MCF 10A (cell line): Measurements from ENCODE around the gene SLC43A3. TPM values are rescaled to one million over a fixed set of nuclear protein-coding genes. Genes with fewer than 3 reads are reported as not detected.
A peak's percentile ranks its signal among the peaks of the same experiment; 100 is the strongest.
"Not testable (repeated sequence)": the region's sequence is repeated elsewhere in the genome, so short reads cannot be mapped to it uniquely, and the experiment has no call there.

ENCODE experiments used
- BruUV-seq: library from RNA; stranded (reverse); fragments of 400-500 nt; replicated peaks from 2 replicates; lab custom pipeline; 2021; lab: Mats Ljungman, UMichigan
- CTCF ChIA-PET: fragments of 300-600 bp; sonication (Branson Sonifier 250); formaldehyde crosslinking; extraction: SDS; loops from one replicate; lab custom pipeline; 2021; ENCODE audit warnings: antibody characterized with exemption, inconsistent platforms; lab: Yijun Ruan, JAX
- POLR2A ChIA-PET: fragments of 300-600, 350-650 bp; sonication (Branson Sonifier 250); formaldehyde crosslinking; extraction: SDS; loops from one replicate; lab custom pipeline; 2020; ENCODE audit warnings: antibody characterized with exemption, inconsistent platforms; lab: Yijun Ruan, JAX
- DNase-seq: peaks from one replicate; pipeline ENCODE4 v3.0.0-alpha.2; 2018; ENCODE audit not compliant: unreplicated experiment
- H3K27ac Mint-ChIP-seq: one replicate; pipeline ENCODE4 v1.8.0; 2022; ENCODE audit warnings: mild to moderate bottlenecking, low read depth, mixed read lengths; ENCODE audit not compliant: unreplicated experiment
- H3K27me3 Mint-ChIP-seq: one replicate; pipeline ENCODE4 v1.8.0; 2022; ENCODE audit warnings: mixed read lengths; ENCODE audit not compliant: insufficient read depth, unreplicated experiment
- H3K36me3 Mint-ChIP-seq: one replicate; pipeline ENCODE4 v1.8.0; 2022; ENCODE audit warnings: mild to moderate bottlenecking, moderate library complexity, mixed read lengths; ENCODE audit not compliant: insufficient read depth, unreplicated experiment
- H3K4me1 Mint-ChIP-seq: one replicate; pipeline ENCODE4 v1.8.0; 2022; ENCODE audit warnings: mixed read lengths; ENCODE audit not compliant: insufficient read depth, unreplicated experiment
- H3K4me3 Mint-ChIP-seq: one replicate; pipeline ENCODE4 v1.8.0; 2022; ENCODE audit warnings: mild to moderate bottlenecking, moderate library complexity, mixed read lengths; ENCODE audit not compliant: unreplicated experiment
- H3K9me3 Mint-ChIP-seq: one replicate; pipeline ENCODE4 v1.8.0; 2022; ENCODE audit warnings: mixed read lengths; ENCODE audit not compliant: unreplicated experiment
- intact Hi-C: fragments of 100-400 bp; cut with micrococcal nuclease; formaldehyde crosslinking; loops from 2 replicates; pipeline ENCODE4 v1.14.1; 2022
- total RNA-seq: library from RNA; stranded (reverse); gene quantifications from 2 replicates; pipeline ENCODE4 v1.2.3, GENCODE V29; 2022
- TF ChIP-seq, protein P1 (sequence below): fragments of 200-600 bp; IDR thresholded peaks from one replicate; pipeline ENCODE4 v1.8.0; 2022; ENCODE audit warnings: antibody characterized with exemption, mild to moderate bottlenecking; ENCODE audit not compliant: unreplicated experiment

Gene SLC43A3
- total RNA-seq, 1 experiment from 2014 or later: 112 TPM

DNA sequence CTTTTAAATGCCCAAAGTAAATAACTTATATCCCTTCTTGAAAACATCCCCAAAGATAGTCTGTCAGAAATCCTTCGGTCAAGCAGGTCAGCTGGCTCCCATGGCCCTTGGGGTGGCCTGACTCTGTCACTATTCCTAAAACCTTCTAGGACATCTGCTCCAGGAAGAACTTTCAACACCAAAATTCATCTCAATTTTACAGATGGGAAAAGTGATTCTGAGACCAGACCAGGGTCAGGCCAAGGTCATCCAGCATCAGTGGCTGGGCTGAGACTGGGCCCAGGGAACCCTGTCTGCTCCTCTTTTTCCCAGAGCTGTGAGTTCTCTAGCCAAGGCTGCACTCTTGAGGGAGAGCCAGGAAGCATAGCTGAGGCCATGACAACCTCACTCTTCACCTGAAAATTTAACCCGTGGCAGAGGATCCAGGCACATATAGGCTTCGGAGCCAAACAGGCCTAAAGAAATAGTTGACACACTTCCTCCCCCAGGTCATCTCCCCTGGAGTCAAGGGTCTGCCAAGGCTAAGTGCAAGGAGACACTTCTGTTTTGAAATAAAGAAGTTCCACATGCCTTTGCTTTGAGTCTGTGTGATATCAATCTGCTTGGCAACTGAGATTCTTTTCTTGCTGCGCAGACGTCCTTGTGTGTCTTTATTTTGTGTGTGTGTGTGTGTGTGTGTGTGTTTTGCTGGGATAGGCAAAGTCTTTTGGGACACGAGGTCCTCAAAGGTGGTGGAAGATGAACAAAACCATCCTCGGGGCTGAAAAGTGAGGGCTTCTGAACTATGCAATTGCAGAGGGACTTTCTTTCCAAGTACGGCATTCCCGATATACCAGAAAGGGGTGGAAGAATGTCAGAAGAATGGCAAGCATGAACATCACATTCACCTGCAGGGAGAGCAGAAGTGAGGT, 19.7 kb downstream of the SLC43A3 start:
- intact Hi-C loops: no loop called here
- Mint-ChIP-seq H3K27me3 (no peaks in the 10 kb centered on the region), H3K36me3 (peaks cover 66% of the 10 kb centered on the region), H3K27ac (no peak overlapping the region), H3K4me1 (peaks cover 12% of the 10 kb centered on the region), H3K9me3 (no peaks in the 10 kb centered on the region), H3K4me3 (no peak overlapping the region)
- DNase-seq: no peak
- TF ChIP-seq, protein P1, sequence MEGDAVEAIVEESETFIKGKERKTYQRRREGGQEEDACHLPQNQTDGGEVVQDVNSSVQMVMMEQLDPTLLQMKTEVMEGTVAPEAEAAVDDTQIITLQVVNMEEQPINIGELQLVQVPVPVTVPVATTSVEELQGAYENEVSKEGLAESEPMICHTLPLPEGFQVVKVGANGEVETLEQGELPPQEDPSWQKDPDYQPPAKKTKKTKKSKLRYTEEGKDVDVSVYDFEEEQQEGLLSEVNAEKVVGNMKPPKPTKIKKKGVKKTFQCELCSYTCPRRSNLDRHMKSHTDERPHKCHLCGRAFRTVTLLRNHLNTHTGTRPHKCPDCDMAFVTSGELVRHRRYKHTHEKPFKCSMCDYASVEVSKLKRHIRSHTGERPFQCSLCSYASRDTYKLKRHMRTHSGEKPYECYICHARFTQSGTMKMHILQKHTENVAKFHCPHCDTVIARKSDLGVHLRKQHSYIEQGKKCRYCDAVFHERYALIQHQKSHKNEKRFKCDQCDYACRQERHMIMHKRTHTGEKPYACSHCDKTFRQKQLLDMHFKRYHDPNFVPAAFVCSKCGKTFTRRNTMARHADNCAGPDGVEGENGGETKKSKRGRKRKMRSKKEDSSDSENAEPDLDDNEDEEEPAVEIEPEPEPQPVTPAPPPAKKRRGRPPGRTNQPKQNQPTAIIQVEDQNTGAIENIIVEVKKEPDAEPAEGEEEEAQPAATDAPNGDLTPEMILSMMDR: no peak
- BruUV-seq: TSS peak; percentile 86
- ChIA-PET CTCF (no interaction called here), POLR2A (no interaction called here)

DNA sequence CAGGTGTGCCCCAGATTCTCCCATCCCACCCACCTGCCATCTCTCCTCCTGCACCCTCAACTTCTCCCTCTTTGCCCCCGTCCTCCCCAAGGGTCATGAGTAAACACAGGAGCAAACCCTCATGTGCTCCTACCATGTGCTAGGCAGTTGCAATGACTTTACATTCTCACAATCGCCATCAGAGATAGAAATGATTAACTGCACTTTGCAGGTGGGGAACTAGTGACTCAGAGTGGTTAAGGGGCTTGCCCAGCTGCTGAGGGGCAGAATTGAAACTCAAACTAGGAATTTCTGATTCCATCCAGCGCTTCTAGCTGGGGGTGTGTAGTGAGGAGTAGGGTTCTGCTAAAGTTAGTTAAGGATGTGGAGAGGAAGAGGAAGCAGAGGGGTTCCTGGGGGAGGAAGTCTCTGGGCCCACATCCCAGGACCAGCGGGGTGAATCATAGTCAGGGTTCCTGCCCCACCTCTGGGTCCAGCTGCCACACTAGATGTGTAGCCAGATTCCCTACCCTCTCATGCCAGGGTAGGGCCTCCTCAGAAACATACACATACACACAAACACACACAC, 20.5 kb downstream of the SLC43A3 start:
- no peak overlapping the region for H3K27ac Mint-ChIP-seq
- ChIA-PET CTCF (interaction anchor here (0.7 kb wide), 1 partner anchor 834 kb away, joined by 4 read pairs; no protein-coding TSS in a partner anchor), POLR2A (no interaction called here)
- TF ChIP-seq, protein P1: no peak
- no peak for DNase-seq
- no peaks in the 10 kb centered on the region for H3K9me3 Mint-ChIP-seq
- peaks cover 57% of the 10 kb centered on the region for H3K36me3 Mint-ChIP-seq
- H3K27me3 Mint-ChIP-seq: no peaks in the 10 kb centered on the region
- intact Hi-C loops: no loop called here
- BruUV-seq: no TSS peak
- H3K4me1 Mint-ChIP-seq: peaks cover 12% of the 10 kb centered on the region
- no peak overlapping the region for H3K4me3 Mint-ChIP-seq

DNA sequence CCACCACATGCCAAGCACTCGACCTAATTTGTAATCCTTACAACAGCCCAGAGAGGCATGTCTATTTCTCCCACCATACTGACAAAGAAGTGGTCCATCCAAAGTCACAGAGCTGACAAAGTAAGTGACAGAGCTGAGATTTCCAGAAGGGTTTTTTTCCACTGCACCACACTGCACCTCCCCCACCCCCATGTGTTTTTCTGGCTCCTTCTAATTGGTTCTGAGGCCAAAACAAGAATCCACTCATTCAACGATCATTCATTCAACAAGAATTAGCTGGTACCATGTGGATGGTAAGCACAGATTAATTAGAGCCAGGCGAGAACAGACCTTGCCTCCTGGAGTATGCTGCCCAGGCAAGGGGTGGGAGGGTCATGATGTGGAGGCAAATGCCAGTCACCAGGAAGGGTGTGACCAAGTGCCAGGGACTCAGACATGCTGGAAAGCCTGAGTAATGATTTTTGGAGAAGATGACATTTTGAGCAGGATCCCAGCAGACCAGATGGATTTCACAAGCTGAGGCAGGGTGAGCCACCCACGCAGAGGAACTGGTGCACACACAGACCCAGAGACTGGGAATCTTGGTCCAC, 21.6 kb downstream of the SLC43A3 start:
- Mint-ChIP-seq H3K4me1 (peaks cover 10% of the 10 kb centered on the region), H3K27me3 (no peaks in the 10 kb centered on the region), H3K4me3 (no peak overlapping the region), H3K9me3 (no peaks in the 10 kb centered on the region), H3K27ac (no peak overlapping the region), H3K36me3 (peaks cover 49% of the 10 kb centered on the region)
- TF ChIP-seq, protein P1: no peak
- BruUV-seq: no TSS peak
- no peak for DNase-seq
- CTCF ChIA-PET: no interaction called here
- POLR2A ChIA-PET: interaction anchor here (0.6 kb wide), 1 partner anchor 21 kb away, joined by 3 read pairs; no protein-coding TSS in a partner anchor
- intact Hi-C loops: no loop called here

DNA sequence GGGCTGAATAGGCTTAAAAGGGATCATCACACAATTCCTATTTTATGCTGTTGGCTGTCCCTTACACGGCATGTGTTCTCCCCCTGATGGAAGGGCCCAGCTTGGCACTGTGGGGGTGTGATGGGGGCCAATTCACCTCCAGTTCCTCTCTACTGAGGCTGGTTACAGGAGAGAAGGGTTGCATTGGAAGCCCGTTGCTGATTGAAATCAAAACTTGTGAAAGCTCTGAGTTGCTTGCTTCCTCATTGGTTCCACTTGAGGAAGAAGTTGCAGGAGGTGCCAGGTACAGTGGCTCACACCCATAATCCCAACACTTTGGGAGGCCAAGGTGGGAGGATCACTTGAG, 23.1 kb downstream of the SLC43A3 start:
- CTCF ChIA-PET: interaction anchor here (1.2 kb wide), 1 partner anchor 356 kb away, joined by 3 read pairs; no protein-coding TSS in a partner anchor
- no TSS peak for BruUV-seq

DNA sequence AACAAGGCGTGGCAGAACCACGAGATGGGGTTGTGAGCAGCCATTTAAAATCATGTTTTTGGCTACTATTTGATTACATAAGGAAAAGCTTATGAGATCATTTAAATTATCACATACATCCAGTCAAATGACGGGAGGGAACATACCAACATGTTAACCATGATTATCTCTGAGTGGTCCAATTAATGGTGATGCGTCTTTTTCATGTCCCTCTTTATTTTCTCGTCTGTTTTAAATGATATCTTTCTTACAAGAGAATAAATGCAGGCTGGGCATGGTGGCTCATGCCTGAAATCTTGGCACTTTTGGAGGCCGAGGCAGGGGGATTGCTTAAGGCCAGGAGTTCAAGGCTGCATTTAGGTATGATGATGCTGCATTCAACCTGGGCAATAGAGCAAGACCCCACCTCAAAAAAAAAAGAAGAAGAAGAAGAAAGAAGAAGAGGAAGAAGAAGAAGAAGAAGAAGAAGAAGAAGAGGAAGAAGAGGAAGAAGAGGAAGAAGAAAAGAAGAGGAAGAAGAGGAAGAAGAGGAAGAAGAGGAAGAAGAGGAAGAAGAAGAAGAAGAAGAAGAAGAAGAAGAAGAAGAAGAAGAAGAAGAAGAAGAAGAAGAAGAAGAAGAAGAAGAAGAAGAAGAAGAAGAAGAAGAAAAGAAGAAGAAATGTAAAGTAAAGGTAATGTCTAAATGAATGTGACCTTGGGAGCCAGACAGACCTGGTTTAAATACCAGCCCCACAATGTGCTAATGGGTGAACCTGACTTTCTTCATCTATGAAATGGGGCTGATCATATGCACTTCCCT, 23.7 kb downstream of the SLC43A3 start:
- intact Hi-C loops, H3K4me3 Mint-ChIP-seq, H3K4me1 Mint-ChIP-seq, POLR2A ChIA-PET, H3K9me3 Mint-ChIP-seq, BruUV-seq, H3K27ac Mint-ChIP-seq, H3K27me3 Mint-ChIP-seq, DNase-seq: not testable (repeated sequence)
- peaks cover 30% of the 10 kb centered on the region for H3K36me3 Mint-ChIP-seq
- CTCF ChIA-PET: interaction anchor here (1.2 kb wide), 1 partner anchor 357 kb away, joined by 3 read pairs; no protein-coding TSS in a partner anchor

More for the DNA sequence above, 23.1 kb downstream of the SLC43A3 start:
- POLR2A ChIA-PET: no interaction called here
- Mint-ChIP-seq H3K9me3 (no peaks in the 10 kb centered on the region), H3K27ac (no peak overlapping the region), H3K36me3 (peaks cover 35% of the 10 kb centered on the region), H3K27me3 (no peaks in the 10 kb centered on the region), H3K4me1 (peaks cover 6% of the 10 kb centered on the region), H3K4me3 (no peak overlapping the region)
- TF ChIP-seq, protein P1: no peak
- intact Hi-C loops: no loop called here
- no peak for DNase-seq
